HUES64 (cell line): ENCODE results near the gene TRDN.

Experiments
- H3K27ac ChIP-seq: 2 replicates; pipeline ENCODE4 v1.7.0; 2013; ENCODE audit warnings: low read depth, low read length, inconsistent platforms
- H3K27me3 ChIP-seq: 2 replicates; pipeline ENCODE4 v1.6.1; 2013; ENCODE audit warnings: mild to moderate bottlenecking, low read length; ENCODE audit not compliant: insufficient read depth
- H3K36me3 ChIP-seq: 2 replicates; pipeline ENCODE4 v1.6.1; 2013; ENCODE audit warnings: mild to moderate bottlenecking, low read length; ENCODE audit not compliant: insufficient read depth
- H3K4me1 ChIP-seq: 2 replicates; pipeline ENCODE4 v1.6.1; 2013; ENCODE audit warnings: mild to moderate bottlenecking, low read length, moderate library complexity; ENCODE audit not compliant: insufficient read depth
- H3K4me3 ChIP-seq: 2 replicates; pipeline ENCODE4 v1.5.1; 2013; ENCODE audit warnings: mild to moderate bottlenecking, low read length, moderate library complexity
- H3K9ac ChIP-seq: 2 replicates; pipeline ENCODE4 v1.6.1; 2013; ENCODE audit warnings: mild to moderate bottlenecking, low read depth, low read length
- H3K9me3 ChIP-seq: 2 replicates; pipeline ENCODE4 v1.6.1; 2013; ENCODE audit warnings: low read depth, low read length; ENCODE audit not compliant: insufficient read depth
- WGBS: fragments of 150-250, 120-280 bp; methylation state at CpG from one replicate; pipeline ENCODE4 v1.1.7; 2013; ENCODE audit warnings: missing lambda C conversion rate; 5-methylcytosine and 5-hydroxymethylcytosine counted together

TRDN gene

GRCh38 chr6:123168892-123169773 is 467.6 kb downstream of the TRDN start:
- no peak overlapping the region for H3K9ac ChIP-seq
- no peaks in the 10 kb centered on the region for H3K36me3 ChIP-seq
- H3K4me1 ChIP-seq, result peaks cover 5% of the 10 kb centered on the region; the same call in 1 of the 2 replicates
- no peaks in the 10 kb centered on the region for H3K9me3 ChIP-seq
- no peak overlapping the region for H3K27ac ChIP-seq
- no peak overlapping the region for H3K4me3 ChIP-seq
- 79% methylated on average over 1 of the region's 2 CpGs for WGBS
- H3K27me3 ChIP-seq, result no peaks in the 10 kb centered on the region

GRCh38 chr6:123168466-123168865 is 468.3 kb downstream of the TRDN start:
- no peak overlapping the region for H3K27ac ChIP-seq
- no peaks in the 10 kb centered on the region for H3K27me3 ChIP-seq
- no peak overlapping the region for H3K9ac ChIP-seq
- peaks cover 5% of the 10 kb centered on the region; the same call in 1 of the 2 replicates for H3K4me1 ChIP-seq
- no peaks in the 10 kb centered on the region for H3K9me3 ChIP-seq
- H3K4me3 ChIP-seq, result no peak overlapping the region
- WGBS, result no CpG with 5 or more reads among the region's 1 CpG
- no peaks in the 10 kb centered on the region for H3K36me3 ChIP-seq
